Measurements from ENCODE around the gene KDM5B.

- TF ChIP-seq ZNF274 (IDR thresholded peaks at IDR 0.05; ENCODE audit: low read depth, low read length) = no peak
- TF ChIP-seq YY1 (IDR thresholded peaks at IDR 0.05; ENCODE audit: insufficient read depth, insufficient read length) = no peak
- no peak for TF ChIP-seq SUZ12 (IDR thresholded peaks at IDR 0.05; ENCODE audit: extremely low read depth, insufficient read depth, insufficient read length)
Observed at GRCh38 chr1:202815120-202815519, 6.9 kb upstream of the KDM5B start.

Data from NT2/D1 (cell line).